Smooth muscle cell of the coronary artery (primary cell): ENCODE data around the gene GLRA2. TPM values are rescaled to one million over a fixed set of nuclear protein-coding genes. Genes with fewer than 3 reads are reported as not detected.

ENCODE experiments used
- total RNA-seq: library from RNA; depleted of rRNA; stranded (reverse); fragments of >200 nt; gene quantifications from 2 replicates; pipeline ENCODE4 v1.2.3, GENCODE V29; 2014; ENCODE audit warnings: low replicate concordance

The GLRA2 gene
- not detected in 2 replicates for total RNA-seq

GRCh38 chrX:14529290-14529989, at the start of gene GLRA2:
GLRA2 (plus strand) TSS chrX:14529536; CDS start chrX:14530058, 522 bp downstream.

